NB4 (cell line): ENCODE data around the gene CLTRN.

ENCODE experiments used
- DNase-seq: peaks from one replicate; pipeline ENCODE4 v3.0.0; 2010; ENCODE audit warnings: low read depth
- H3K4me3 ChIP-seq: one replicate; pipeline ENCODE4 v1.5.1; 2011; ENCODE audit warnings: mild to moderate bottlenecking, low read depth, low read length, moderate library complexity
- MYC ChIP-seq: IDR thresholded peaks from 2 replicates; pipeline ENCODE4 v1.6.1; 2011; ENCODE audit warnings: low read depth, low read length
- POLR2A ChIP-seq: IDR thresholded peaks from 2 replicates; pipeline ENCODE4 v1.6.1; 2011; ENCODE audit warnings: mild to moderate bottlenecking; ENCODE audit not compliant: insufficient read length; ENCODE audit errors: extremely low read depth
- TF ChIP-seq, protein P1 (sequence below): IDR thresholded peaks from 2 replicates; pipeline ENCODE4 v1.6.1; 2011; ENCODE audit warnings: low read depth, low read length
- TF ChIP-seq, protein P2 (sequence below): IDR thresholded peaks from one replicate; pipeline ENCODE4 v1.5.1; 2012; ENCODE audit warnings: low read depth, low read length

CLTRN gene

DNA sequence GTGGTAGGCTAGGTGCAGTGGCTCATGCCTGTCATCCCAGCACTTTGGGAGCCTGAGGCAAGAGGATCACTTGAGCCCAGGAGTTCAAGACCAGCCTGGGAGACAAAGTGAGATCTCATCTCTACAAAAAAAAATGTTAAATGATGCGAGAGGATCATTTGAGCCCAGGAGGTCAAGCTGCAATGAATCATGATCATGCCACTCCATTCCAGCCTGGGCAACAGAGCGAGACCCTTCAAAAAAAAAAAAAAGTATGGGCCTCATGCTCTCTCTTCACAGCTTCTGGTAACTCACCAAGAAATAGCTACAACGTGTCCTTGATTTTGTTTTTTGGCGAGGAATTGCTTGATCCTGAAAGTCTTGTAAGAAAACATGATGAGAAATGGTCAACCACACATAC lies 65.1 kb downstream of the CLTRN start:
- H3K4me3 ChIP-seq = no peak overlapping the region
- TF ChIP-seq, protein P1, sequence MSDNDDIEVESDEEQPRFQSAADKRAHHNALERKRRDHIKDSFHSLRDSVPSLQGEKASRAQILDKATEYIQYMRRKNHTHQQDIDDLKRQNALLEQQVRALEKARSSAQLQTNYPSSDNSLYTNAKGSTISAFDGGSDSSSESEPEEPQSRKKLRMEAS = no peak
- TF ChIP-seq, protein P2, sequence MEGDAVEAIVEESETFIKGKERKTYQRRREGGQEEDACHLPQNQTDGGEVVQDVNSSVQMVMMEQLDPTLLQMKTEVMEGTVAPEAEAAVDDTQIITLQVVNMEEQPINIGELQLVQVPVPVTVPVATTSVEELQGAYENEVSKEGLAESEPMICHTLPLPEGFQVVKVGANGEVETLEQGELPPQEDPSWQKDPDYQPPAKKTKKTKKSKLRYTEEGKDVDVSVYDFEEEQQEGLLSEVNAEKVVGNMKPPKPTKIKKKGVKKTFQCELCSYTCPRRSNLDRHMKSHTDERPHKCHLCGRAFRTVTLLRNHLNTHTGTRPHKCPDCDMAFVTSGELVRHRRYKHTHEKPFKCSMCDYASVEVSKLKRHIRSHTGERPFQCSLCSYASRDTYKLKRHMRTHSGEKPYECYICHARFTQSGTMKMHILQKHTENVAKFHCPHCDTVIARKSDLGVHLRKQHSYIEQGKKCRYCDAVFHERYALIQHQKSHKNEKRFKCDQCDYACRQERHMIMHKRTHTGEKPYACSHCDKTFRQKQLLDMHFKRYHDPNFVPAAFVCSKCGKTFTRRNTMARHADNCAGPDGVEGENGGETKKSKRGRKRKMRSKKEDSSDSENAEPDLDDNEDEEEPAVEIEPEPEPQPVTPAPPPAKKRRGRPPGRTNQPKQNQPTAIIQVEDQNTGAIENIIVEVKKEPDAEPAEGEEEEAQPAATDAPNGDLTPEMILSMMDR = no peak
- TF ChIP-seq MYC = no peak
- no peak for TF ChIP-seq POLR2A
- DNase-seq = no peak

DNA sequence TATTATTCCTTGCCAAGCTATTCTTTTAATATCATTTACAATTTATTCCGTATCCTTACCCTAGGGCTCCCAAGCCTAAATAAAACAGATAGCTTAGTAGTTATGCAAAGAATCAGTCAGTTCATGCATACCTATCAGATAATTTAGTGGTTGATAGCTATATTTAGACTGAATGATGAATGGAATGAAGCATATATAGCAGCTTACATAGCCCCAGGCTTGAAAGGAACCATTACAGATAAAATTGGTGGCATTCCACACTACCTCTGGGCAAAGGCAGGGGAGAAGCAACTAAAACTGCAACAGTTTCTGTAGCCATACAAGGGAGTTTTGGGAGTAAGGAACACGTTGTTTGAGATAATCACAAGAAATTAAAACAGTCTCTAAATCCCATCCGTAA lies 66.6 kb downstream of the CLTRN start:
- TF ChIP-seq, protein P2 = no peak
- no peak for TF ChIP-seq MYC
- no peak for TF ChIP-seq POLR2A
- TF ChIP-seq, protein P1 = no peak
- H3K4me3 ChIP-seq = no peak overlapping the region
- no peak for DNase-seq

DNA sequence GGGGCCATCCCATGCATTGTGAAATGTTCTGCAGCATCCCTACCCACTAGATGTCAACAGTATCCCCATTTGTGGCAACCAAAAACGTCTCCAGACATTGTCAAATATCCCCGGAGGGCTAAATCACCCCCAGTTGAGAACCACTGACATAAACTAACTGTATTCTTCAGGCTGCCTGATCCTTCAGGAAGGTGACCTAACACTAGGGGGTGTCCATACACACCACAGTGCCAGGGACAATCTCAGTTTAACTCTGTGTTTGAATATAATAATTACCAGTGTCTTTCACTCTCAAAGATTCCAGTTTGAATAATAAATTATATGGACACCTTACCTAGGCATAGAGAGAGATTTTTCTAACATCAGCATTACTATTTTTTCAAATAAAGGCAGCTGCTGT lies 70.2 kb downstream of the CLTRN start:
- TF ChIP-seq, protein P1 = no peak
- TF ChIP-seq, protein P2 = no peak
- TF ChIP-seq MYC = no peak
- no peak for TF ChIP-seq POLR2A
- no peak for DNase-seq
- H3K4me3 ChIP-seq = no peak overlapping the region

DNA sequence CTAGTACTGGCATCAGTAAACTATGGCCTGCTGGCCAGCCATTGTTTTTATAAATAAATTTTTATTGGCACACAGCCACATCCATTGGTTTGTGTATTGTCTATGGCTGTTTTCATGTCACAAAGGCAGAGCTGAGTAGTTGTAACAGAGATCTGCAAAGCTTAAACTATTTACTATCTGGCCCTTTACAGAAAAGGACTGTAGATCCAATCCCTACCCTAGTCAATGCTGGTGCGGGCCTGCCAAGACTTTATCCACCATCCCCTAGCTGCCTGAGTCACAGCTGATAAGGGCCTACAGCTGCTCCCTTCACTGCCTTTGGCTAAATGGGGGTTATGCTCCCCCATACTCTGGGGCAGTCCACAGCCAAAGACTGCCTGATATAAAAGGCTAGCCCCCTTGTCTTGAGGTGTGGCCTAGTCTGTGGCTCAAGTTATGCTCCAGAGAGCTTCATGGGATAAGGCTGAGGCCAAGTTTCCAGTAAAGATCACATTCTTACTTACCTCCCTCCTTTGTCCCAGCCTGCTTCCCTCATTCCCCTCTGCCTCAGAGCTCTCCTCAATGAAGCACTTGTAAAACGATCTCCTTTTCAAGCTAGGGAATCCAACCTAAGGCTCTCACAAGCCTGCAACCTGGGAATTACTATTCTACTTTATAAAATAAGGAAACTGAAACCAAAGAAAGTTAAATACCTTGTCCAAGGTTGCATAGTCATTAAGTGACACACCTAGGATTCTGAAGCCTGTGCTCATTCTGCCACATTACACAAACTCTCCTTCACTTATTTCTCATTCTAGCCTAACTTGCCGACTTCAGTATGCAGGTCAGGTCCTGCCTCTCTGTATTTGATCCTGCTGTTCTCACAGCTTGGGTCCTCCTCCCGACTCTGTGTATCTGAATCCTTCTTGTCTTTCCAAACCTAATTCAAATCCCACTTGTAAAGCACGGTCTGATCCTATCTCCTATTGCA lies 84.5 kb downstream of the CLTRN start:
- no peak for DNase-seq
- no peak for TF ChIP-seq MYC
- TF ChIP-seq, protein P2 = no peak
- TF ChIP-seq POLR2A = no peak
- TF ChIP-seq, protein P1 = no peak
- no peak overlapping the region for H3K4me3 ChIP-seq
